HepG2 (cell line): ENCODE measurements around the gene FBXL20. TPM values are rescaled to one million over a fixed set of nuclear protein-coding genes. Genes with fewer than 3 reads are reported as not detected.

Experiments
- ATAC-seq: fragments of 200-7000 bp; cut with Tn5 transposase; 3 replicates; pipeline ENCODE4 v1.9.1; 2020; ENCODE audit warnings: mild to moderate bottlenecking, moderate library complexity
- BruUV-seq: library from RNA; stranded (reverse); fragments of 400-500 nt; replicated peaks from 2 replicates; lab custom pipeline; 2021; lab: Mats Ljungman, UMichigan
- CTCF ChIA-PET: fragments of 300-600 bp; formaldehyde crosslinking; extraction: SDS; loops from one replicate; lab custom pipeline; 2021; ENCODE audit warnings: low total read pairs, inconsistent platforms, low intra/inter-chr PET ratio; lab: Yijun Ruan, JAX
- POLR2A ChIA-PET: fragments of 350-600 bp; sonication (Branson Sonifier 250); formaldehyde crosslinking; loops from one replicate; lab custom pipeline; 2020; ENCODE audit warnings: antibody characterized with exemption, inconsistent platforms; lab: Yijun Ruan, JAX
- DNase-seq: peaks from one replicate; pipeline ENCODE4 v3.0.0-alpha.2; 2015; ENCODE audit warnings: low spot score
- FAIRE-seq: peaks from 3 replicates; lab custom pipeline; 2011; peaks lifted over from hg19 to GRCh38; lab: Jason Lieb, UNC
- H2AFZ ChIP-seq: one replicate; pipeline ENCODE4 v1.6.1; 2011; ENCODE audit warnings: low read length, inconsistent platforms
- H3K27ac ChIP-seq: fragments of 300-600 bp; 3 replicates; pipeline ENCODE4 v1.8.0; 2011; ENCODE audit warnings: mixed run types, mild to moderate bottlenecking, mixed read lengths, low read length, inconsistent platforms; ENCODE audit not compliant: insufficient read depth; ENCODE audit errors: extremely low read length
- H3K27me3 ChIP-seq, 2 experiments: fragments of 200-600 bp in 1 of 2; 2 replicates in 1 of 2; 3 replicates in 1 of 2; pipeline versions ENCODE4 v1.6.0 to v1.8.0; 2011; ENCODE audit warnings: low read length in 2 of 2, mild to moderate bottlenecking in 2 of 2, moderate library complexity in 2 of 2, inconsistent platforms in 1 of 2; ENCODE audit not compliant: insufficient read depth in 2 of 2, control insufficient read depth in 1 of 2
- H3K36me3 ChIP-seq, 2 experiments: fragments of 200-600 bp in 1 of 2; replicated peaks in 1 of 2; 2 replicates in 1 of 2; 3 replicates in 1 of 2; pipeline versions ENCODE4 v1.5.1 to v1.8.0; 2011; ENCODE audit warnings: low read length in 2 of 2, inconsistent platforms in 1 of 2; ENCODE audit not compliant: insufficient read depth in 2 of 2, control insufficient read depth in 1 of 2
- H3K4me1 ChIP-seq: 2 replicates; pipeline ENCODE4 v1.5.1; 2012; ENCODE audit warnings: low read length, inconsistent platforms; ENCODE audit not compliant: insufficient read depth
- H3K4me2 ChIP-seq: 2 replicates; pipeline ENCODE4 v1.6.0; 2011; ENCODE audit warnings: low read depth, low read length, inconsistent platforms
- H3K4me3 ChIP-seq, 3 experiments: fragments of 200-600 bp in 1 of 3; sonication (generic), shearing (Covaris generic) in 1 of 3; replicated peaks in 1 of 3; 2 replicates each; pipeline ENCODE4 v1.5.1; 2011 to 2016; ENCODE audit warnings: low read length in 3 of 3, inconsistent platforms in 2 of 3, low read depth in 2 of 3, mild to moderate bottlenecking in 2 of 3, control low read depth in 1 of 3, mixed read lengths in 1 of 3; ENCODE audit not compliant: insufficient read depth in 1 of 3
- H3K79me2 ChIP-seq: one replicate; pipeline ENCODE4 v1.6.1; 2011; ENCODE audit warnings: low read length, inconsistent platforms; ENCODE audit not compliant: insufficient read depth
- H3K9ac ChIP-seq: 2 replicates; pipeline ENCODE4 v1.6.0; 2011; ENCODE audit warnings: mild to moderate bottlenecking, low read depth, low read length, inconsistent platforms; ENCODE audit not compliant: insufficient read depth
- H3K9me3 ChIP-seq: 2 replicates; pipeline ENCODE4 v1.5.1; 2012; ENCODE audit warnings: mild to moderate bottlenecking, low read length
- H4K20me1 ChIP-seq: 2 replicates; pipeline ENCODE4 v1.6.0; 2011; ENCODE audit warnings: inconsistent platforms, mild to moderate bottlenecking, low read length, moderate library complexity; ENCODE audit not compliant: insufficient read depth
- HHEX ChIP-seq: IDR thresholded peaks from 2 replicates; pipeline ENCODE4 v1.6.1; 2016; ENCODE audit warnings: control low read depth
- HNRNPUL1 ChIP-seq: fragments of 200-400 bp; formaldehyde crosslinking; IDR thresholded peaks from 2 replicates; pipeline ENCODE4 v1.6.1; 2017; ENCODE audit warnings: low read depth, mild to moderate bottlenecking, low read length, moderate library complexity
- ONECUT2 ChIP-seq: sonication (generic); formaldehyde crosslinking; IDR thresholded peaks from 2 replicates; pipeline ENCODE4 v1.4.0; 2020; ENCODE audit warnings: missing genetic modification reagents
- RORA ChIP-seq: sonication (generic); formaldehyde crosslinking; IDR thresholded peaks from 2 replicates; pipeline ENCODE4 v1.5.0; 2020; ENCODE audit warnings: mild to moderate bottlenecking, missing genetic modification reagents, moderate library complexity
- SP140L ChIP-seq: sonication (generic); formaldehyde crosslinking; IDR thresholded peaks from 2 replicates; pipeline ENCODE4 v1.4.0; 2020; ENCODE audit warnings: missing genetic modification reagents, borderline replicate concordance
- ZFP36 ChIP-seq: fragments of 150-350 bp; IDR thresholded peaks from 2 replicates; pipeline ENCODE4 v1.6.1; 2018; ENCODE audit warnings: borderline replicate concordance, low read length, low read depth; ENCODE audit not compliant: partially characterized antibody
- ZNF275 ChIP-seq: sonication (generic); formaldehyde crosslinking; IDR thresholded peaks from 2 replicates; pipeline ENCODE4 v1.8.0; 2022; ENCODE audit warnings: missing genetic modification reagents, mild to moderate bottlenecking, inconsistent platforms, borderline replicate concordance
- WGBS: methylation state at CpG from one replicate; pipeline ENCODE4 v1.1.6; 2017; ENCODE audit warnings: low lambda C conversion rate; 5-methylcytosine and 5-hydroxymethylcytosine counted together
- in situ Hi-C: cut with HindIII; loops from 2 replicates; pipeline ENCODE4 v1.10.0; 2017; ENCODE audit warnings: low pct_unique_long_range_greater_than_20kb; ENCODE audit not compliant: extremely low pct_ligation_motif_present
- intact Hi-C: fragments of 100-400 bp; cut with micrococcal nuclease; formaldehyde crosslinking; loops from one replicate; pipeline ENCODE4 v1.10.0; 2022; ENCODE audit not compliant: unreplicated experiment
- polyA plus RNA-seq, 8 experiments: library from polyadenylated mRNA; depleted of rRNA in 3 of 8; stranded (reverse) in 7 of 8; unstranded in 1 of 8; fragments of >200 nt; fragmentation: Illumina TruSeq in 4 of 8; extraction: Trizol in 4 of 8; gene quantifications; 2 replicates each; pipeline versions ENCODE4 v1.2.1 to v1.2.3, GENCODE V29; 2011 to 2016; ENCODE audit warnings: low read depth in 4 of 8, missing spikeins in 1 of 8, mixed read lengths in 1 of 8; ENCODE audit not compliant: insufficient read depth in 1 of 8
- total RNA-seq, 5 experiments: library from RNA; depleted of rRNA; stranded (reverse); fragments of >200 nt; fragmentation: Illumina TruSeq; extraction: Trizol; gene quantifications; 2 replicates each; pipeline ENCODE4 v1.2.3, GENCODE V29; 2016; ENCODE audit warnings: low read depth in 1 of 5

The FBXL20 gene
- total and polyA plus RNA-seq, 2 of the 13 experiments (the other 11 are each of a cell fraction or from before 2014, with no cell fraction given): 10.2 to 10.3 TPM

GRCh38 chr17:39212841-39213480 is 188.5 kb downstream of the FBXL20 start:
- BruUV-seq: no TSS peak
- no peak overlapping the region for H3K27ac ChIP-seq
- ATAC-seq: no peak
- no peak overlapping the region for H3K9ac ChIP-seq
- H3K9me3 ChIP-seq: no peaks in the 10 kb centered on the region
- WGBS: 62% methylated on average over 16 of the region's 16 CpGs
- H2AFZ ChIP-seq: no peak overlapping the region
- no peak for DNase-seq
- no peak overlapping the region for H3K4me2 ChIP-seq
- no peaks in the 10 kb centered on the region for H4K20me1 ChIP-seq
- TF ChIP-seq SP140L (CRISPR knock-in tag) (no peak), HHEX (CRISPR knock-in tag) (no peak), ZNF275 (no peak), HNRNPUL1 (no peak), RORA (CRISPR knock-in tag) (no peak), ONECUT2 (no peak)
- CTCF ChIA-PET: no interaction called here
- in situ Hi-C loops (no loop called here), intact Hi-C loops (no loop called here)
- POLR2A ChIA-PET: no interaction called here
- no peaks in the 10 kb centered on the region for H3K79me2 ChIP-seq
- no peaks in the 10 kb centered on the region for H3K4me1 ChIP-seq
- no peaks in the 10 kb centered on the region for H3K36me3 ChIP-seq
- no peak overlapping the region for H3K4me3 ChIP-seq
- FAIRE-seq: no peak
- H3K27me3 ChIP-seq: peaks cover 22 to 82% of the 10 kb centered on the region in 2 experiments

- intact Hi-C loops: no loop called here
- in situ Hi-C loops: no loop called here
- H4K20me1 ChIP-seq: no peaks in the 10 kb centered on the region
- no peak overlapping the region for H3K9ac ChIP-seq
- 28% methylated on average over 4 of the region's 11 CpGs for WGBS
- H3K27me3 ChIP-seq: peaks cover 21 to 78% of the 10 kb centered on the region in 2 experiments
- FAIRE-seq (no peak), DNase-seq (no peak), ATAC-seq (no peak)
- H3K4me1 ChIP-seq: no peaks in the 10 kb centered on the region
- no peaks in the 10 kb centered on the region for H3K36me3 ChIP-seq
- ChIA-PET CTCF (no interaction called here), POLR2A (no interaction called here)
- BruUV-seq: no TSS peak
- H3K4me3 ChIP-seq: no peak overlapping the region
- TF ChIP-seq ZFP36: no peak
- H3K9me3 ChIP-seq: no peaks in the 10 kb centered on the region
- H3K4me2 ChIP-seq: no peak overlapping the region
- no peak overlapping the region for H2AFZ ChIP-seq
- no peaks in the 10 kb centered on the region for H3K79me2 ChIP-seq
- no peak overlapping the region for H3K27ac ChIP-seq
Measured at GRCh38 chr17:39212195-39212810, 189.1 kb downstream of the FBXL20 start.
